Measurements from ENCODE around the gene WAS.
"Not testable (repeated sequence)": the region's sequence is repeated elsewhere in the genome, so short reads cannot be mapped to it uniquely, and the experiment has no call there.

The WAS gene

GRCh38 chrX:48676106-48676892 is 7.3 kb upstream of the WAS start:
- in situ Hi-C loops (cut with HindIII; ENCODE audit: low pct_unique_long_range_greater_than_20kb, low sequenced_read_pairs), result no loop called here
- peak; percentile 94 to 99 for DNase-seq (ENCODE audit: low read depth in 1 of 2, low spot score in 1 of 2)
- TF ChIP-seq JUND (IDR thresholded peaks at IDR 0.05; ENCODE audit: low read depth), result no peak

- peak in 1 of 2 experiments; percentile 21 for DNase-seq (ENCODE audit: low read depth in 1 of 2, low spot score in 1 of 2)
- TF ChIP-seq JUND (IDR thresholded peaks at IDR 0.05; ENCODE audit: low read depth), result no peak
- in situ Hi-C loops (cut with HindIII; ENCODE audit: low pct_unique_long_range_greater_than_20kb, low sequenced_read_pairs), result no loop called here
Measured at GRCh38 chrX:48676893-48677270, 6.7 kb upstream of the WAS start.

- in situ Hi-C loops (cut with HindIII; ENCODE audit: low pct_unique_long_range_greater_than_20kb, low sequenced_read_pairs), result no loop called here
Measured at GRCh38 chrX:48677516-48677915, 6.1 kb upstream of the WAS start.

GRCh38 chrX:48680467-48680866 is 3.1 kb upstream of the WAS start:
- in situ Hi-C loops (cut with HindIII; ENCODE audit: low pct_unique_long_range_greater_than_20kb, low sequenced_read_pairs), result not testable (repeated sequence)
- peak in 1 of 2 experiments; percentile 9 for DNase-seq (ENCODE audit: low read depth in 1 of 2, low spot score in 1 of 2)

More at GRCh38 chrX:48677516-48677915, 6.1 kb upstream of the WAS start:
- no peak for TF ChIP-seq JUND (IDR thresholded peaks at IDR 0.05; ENCODE audit: low read depth)
- no peak for DNase-seq (ENCODE audit: low read depth in 1 of 2, low spot score in 1 of 2)

- DNase-seq (ENCODE audit: low read depth in 1 of 2, low spot score in 1 of 2); in situ Hi-C loops (cut with HindIII; ENCODE audit: low pct_unique_long_range_greater_than_20kb, low sequenced_read_pairs): not testable (repeated sequence)
Measured at GRCh38 chrX:48680925-48681324, 2.7 kb upstream of the WAS start.

- in situ Hi-C loops (cut with HindIII; ENCODE audit: low pct_unique_long_range_greater_than_20kb, low sequenced_read_pairs), result no loop called here
- no peak for TF ChIP-seq JUND (IDR thresholded peaks at IDR 0.05; ENCODE audit: low read depth)
- no peak for DNase-seq (ENCODE audit: low read depth in 1 of 2, low spot score in 1 of 2)
Measured at GRCh38 chrX:48681539-48682183, 1.9 kb upstream of the WAS start.

- in situ Hi-C loops (cut with HindIII; ENCODE audit: low pct_unique_long_range_greater_than_20kb, low sequenced_read_pairs); DNase-seq (ENCODE audit: low read depth in 1 of 2, low spot score in 1 of 2): not testable (repeated sequence)
Measured at GRCh38 chrX:48682795-48683194, 804 bp upstream of the WAS start.

GRCh38 chrX:48684134-48684533 is 535 bp downstream of the WAS start:
- no peak for DNase-seq (ENCODE audit: low read depth in 1 of 2, low spot score in 1 of 2)
- in situ Hi-C loops (cut with HindIII; ENCODE audit: low pct_unique_long_range_greater_than_20kb, low sequenced_read_pairs), result no loop called here
- no peak for TF ChIP-seq JUND (IDR thresholded peaks at IDR 0.05; ENCODE audit: low read depth)

- no peak for DNase-seq (ENCODE audit: low read depth in 1 of 2, low spot score in 1 of 2)
- TF ChIP-seq JUND (IDR thresholded peaks at IDR 0.05; ENCODE audit: low read depth), result no peak
- in situ Hi-C loops (cut with HindIII; ENCODE audit: low pct_unique_long_range_greater_than_20kb, low sequenced_read_pairs), result no loop called here
Measured at GRCh38 chrX:48685416-48685815, 1.8 kb downstream of the WAS start.

GRCh38 chrX:48688531-48689150 is 5.0 kb downstream of the WAS start:
- DNase-seq (ENCODE audit: low read depth in 1 of 2, low spot score in 1 of 2), result no peak
- no peak for TF ChIP-seq JUND (IDR thresholded peaks at IDR 0.05; ENCODE audit: low read depth)
- in situ Hi-C loops (cut with HindIII; ENCODE audit: low pct_unique_long_range_greater_than_20kb, low sequenced_read_pairs), result no loop called here

- TF ChIP-seq JUND (IDR thresholded peaks at IDR 0.05; ENCODE audit: low read depth), result no peak
- DNase-seq (ENCODE audit: low read depth in 1 of 2, low spot score in 1 of 2), result no peak
- in situ Hi-C loops (cut with HindIII; ENCODE audit: low pct_unique_long_range_greater_than_20kb, low sequenced_read_pairs), result no loop called here
Measured at GRCh38 chrX:48689208-48689920, 5.8 kb downstream of the WAS start.

- DNase-seq (ENCODE audit: low read depth in 1 of 2, low spot score in 1 of 2); in situ Hi-C loops (cut with HindIII; ENCODE audit: low pct_unique_long_range_greater_than_20kb, low sequenced_read_pairs): not testable (repeated sequence)
Measured at GRCh38 chrX:48691746-48692145, 8.1 kb downstream of the WAS start.

All from T47D (cell line).